Fibroblast of pulmonary artery (primary cell): ENCODE data around the gene GOSR1.
"Not testable (repeated sequence)": the region's sequence is repeated elsewhere in the genome, so short reads cannot be mapped to it uniquely, and the experiment has no call there.

ENCODE experiments used
- DNase-seq: peaks from one replicate; pipeline ENCODE4 v3.0.0-alpha.2; 2010; ENCODE audit warnings: low read depth
- H3K4me3 ChIP-seq: replicated peaks from 2 replicates; pipeline ENCODE4 v1.5.1; 2011; ENCODE audit warnings: low read depth, mild to moderate bottlenecking, control low read depth, low read length, moderate library complexity
- TF ChIP-seq, protein P1 (sequence below): IDR thresholded peaks from 2 replicates; pipeline ENCODE4 v1.5.1; 2011; ENCODE audit warnings: mild to moderate bottlenecking, control low read depth, low read length, inconsistent platforms; ENCODE audit errors: missing control alignments

Gene GOSR1

DNA sequence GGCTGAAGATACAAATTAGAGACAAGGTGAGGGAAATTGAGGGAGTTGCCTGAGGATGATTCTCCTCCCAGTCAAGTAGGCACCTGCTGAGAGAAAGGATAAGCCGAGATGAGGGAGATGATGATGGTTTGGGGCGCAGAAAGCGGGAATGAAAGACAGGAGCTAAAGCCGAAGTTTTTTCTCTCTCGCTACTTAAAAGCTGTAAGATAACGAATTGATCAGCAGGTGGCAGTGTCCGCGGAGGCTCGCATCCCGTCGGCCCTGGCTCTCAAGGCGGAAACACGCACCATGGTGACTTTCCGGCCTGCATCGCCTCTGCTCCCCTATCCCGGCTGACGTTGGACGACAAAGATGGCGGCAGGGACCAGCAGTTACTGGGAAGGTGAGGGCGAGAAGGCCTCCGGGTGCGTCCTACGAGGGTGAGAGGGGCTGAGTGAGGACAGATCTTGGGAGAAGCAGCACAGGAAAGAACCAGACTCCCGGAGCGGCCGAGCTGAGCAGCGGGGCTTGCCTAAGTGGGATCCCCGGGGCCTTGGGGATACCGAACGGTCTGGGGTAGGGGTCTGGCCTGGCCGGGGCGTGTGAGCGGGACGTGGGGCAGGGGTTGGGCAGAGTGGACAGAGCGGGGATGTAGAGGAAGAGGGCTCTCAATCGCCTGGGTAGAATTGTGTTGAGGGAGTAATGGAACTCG lies at the start of gene GOSR1:
Gene GOSR1, plus strand, starts transcription at position 326 of the 691 bp plus-strand sequence. Its CDS starts 26 bp downstream, at position 352.
- DNase-seq, result peak; percentile 97
- TF ChIP-seq, protein P1, sequence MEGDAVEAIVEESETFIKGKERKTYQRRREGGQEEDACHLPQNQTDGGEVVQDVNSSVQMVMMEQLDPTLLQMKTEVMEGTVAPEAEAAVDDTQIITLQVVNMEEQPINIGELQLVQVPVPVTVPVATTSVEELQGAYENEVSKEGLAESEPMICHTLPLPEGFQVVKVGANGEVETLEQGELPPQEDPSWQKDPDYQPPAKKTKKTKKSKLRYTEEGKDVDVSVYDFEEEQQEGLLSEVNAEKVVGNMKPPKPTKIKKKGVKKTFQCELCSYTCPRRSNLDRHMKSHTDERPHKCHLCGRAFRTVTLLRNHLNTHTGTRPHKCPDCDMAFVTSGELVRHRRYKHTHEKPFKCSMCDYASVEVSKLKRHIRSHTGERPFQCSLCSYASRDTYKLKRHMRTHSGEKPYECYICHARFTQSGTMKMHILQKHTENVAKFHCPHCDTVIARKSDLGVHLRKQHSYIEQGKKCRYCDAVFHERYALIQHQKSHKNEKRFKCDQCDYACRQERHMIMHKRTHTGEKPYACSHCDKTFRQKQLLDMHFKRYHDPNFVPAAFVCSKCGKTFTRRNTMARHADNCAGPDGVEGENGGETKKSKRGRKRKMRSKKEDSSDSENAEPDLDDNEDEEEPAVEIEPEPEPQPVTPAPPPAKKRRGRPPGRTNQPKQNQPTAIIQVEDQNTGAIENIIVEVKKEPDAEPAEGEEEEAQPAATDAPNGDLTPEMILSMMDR, result peak; percentile 70
- H3K4me3 ChIP-seq, result peak within 1 kb of the TSS; percentile 88

DNA sequence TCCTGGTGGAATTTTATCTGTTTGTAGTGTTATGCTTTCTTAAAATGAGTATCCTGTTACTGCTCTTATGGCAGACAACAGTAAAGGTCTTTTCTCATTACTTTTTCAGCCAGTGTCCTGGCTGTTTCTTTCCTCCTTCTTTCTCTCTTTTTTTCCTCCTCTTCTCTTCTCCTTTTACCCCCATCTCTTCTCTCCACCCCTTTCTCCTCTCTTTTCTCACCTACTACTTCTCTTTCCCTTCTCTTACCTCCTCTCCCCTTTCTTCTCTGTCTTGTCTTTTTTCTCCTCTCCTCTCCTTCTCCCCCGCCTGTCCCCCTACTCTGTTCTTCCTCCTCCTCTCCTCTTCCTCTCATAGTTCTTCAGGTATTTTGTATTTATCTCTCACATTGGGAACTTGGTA lies 49.6 kb upstream of the GOSR1 start:
- no peak overlapping the region for H3K4me3 ChIP-seq
- TF ChIP-seq, protein P1, result no peak
- DNase-seq, result no peak

DNA sequence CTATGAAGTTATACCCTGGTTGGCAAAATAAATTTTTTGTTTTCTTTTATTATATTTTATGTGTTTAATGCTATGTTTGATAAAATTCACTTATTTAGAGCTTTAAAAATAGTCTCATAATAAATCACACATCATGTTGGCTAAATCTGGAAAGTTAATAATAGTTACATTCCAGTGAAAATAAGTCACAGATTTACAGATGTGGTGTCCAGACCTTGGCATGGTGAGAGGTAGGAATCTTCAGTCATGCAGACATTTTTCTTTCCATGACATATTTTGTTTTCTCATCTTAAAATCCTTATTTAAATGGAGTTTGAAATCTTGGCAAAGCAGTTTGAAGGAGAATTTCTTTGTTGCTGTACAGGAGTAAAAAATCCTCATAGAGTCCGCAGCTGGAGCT lies 48.1 kb upstream of the GOSR1 start:
- no peak overlapping the region for H3K4me3 ChIP-seq
- DNase-seq, result peak; percentile 50
- TF ChIP-seq, protein P1, result no peak

DNA sequence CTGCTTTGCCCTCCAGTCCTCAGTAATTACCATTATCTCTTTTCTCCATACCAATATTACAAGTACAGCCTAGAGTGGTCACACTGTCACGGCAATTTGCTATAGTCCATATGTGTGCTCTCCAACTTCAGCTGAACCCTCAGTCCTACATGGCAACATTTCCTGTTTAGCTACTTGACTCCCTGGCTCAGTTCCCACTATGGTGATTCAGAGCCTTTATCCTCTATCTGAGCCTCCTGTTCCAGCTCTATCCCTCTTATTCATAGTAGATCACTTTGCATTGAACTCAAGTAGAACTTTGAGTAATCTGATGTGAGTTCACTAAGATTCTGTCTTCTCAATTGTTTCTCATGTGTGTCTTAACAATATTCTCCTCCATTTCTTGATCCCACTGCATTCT lies 43.7 kb upstream of the GOSR1 start:
- peak; percentile 97 for DNase-seq
- TF ChIP-seq, protein P1, result no peak
- H3K4me3 ChIP-seq, result no peak overlapping the region

DNA sequence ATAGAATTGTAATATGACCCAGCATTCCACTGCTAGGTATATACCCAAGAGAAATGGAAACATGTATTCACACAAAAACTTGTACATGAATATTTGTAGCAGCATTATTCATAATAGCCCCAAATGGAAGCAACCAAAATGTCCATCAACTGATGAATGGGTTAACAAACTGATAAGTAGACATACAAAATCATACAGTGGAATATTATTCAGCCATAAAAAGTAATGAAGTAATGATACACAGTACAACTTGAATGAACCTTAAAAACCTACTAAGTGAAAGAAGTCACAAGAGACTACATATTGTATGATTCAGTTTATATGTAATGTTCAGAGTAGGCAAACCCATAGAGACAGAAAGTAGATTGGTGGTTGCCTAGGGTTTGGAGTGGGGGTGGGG lies 40.5 kb upstream of the GOSR1 start:
- TF ChIP-seq, protein P1, result no peak
- H3K4me3 ChIP-seq, result no peak overlapping the region
- no peak for DNase-seq

DNA sequence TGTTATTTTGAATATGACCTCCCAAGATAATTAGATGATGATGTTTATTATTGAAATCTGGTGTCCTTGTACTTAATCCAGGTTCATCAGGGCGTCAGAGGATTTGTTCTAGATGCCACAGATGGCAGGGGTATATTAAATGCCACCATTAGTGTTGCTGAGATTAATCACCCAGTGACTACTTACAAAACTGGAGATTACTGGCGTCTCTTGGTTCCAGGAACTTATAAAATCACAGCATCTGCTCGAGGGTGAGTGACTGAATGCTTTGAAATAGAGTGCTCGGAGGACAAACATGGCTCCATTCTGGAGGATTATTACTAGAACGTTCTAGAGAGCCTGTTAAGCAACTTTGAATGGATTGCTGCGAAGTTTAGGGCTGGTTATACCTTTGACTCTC lies 33.5 kb upstream of the GOSR1 start:
- TF ChIP-seq, protein P1, result no peak
- DNase-seq, result no peak
- H3K4me3 ChIP-seq, result no peak overlapping the region

DNA sequence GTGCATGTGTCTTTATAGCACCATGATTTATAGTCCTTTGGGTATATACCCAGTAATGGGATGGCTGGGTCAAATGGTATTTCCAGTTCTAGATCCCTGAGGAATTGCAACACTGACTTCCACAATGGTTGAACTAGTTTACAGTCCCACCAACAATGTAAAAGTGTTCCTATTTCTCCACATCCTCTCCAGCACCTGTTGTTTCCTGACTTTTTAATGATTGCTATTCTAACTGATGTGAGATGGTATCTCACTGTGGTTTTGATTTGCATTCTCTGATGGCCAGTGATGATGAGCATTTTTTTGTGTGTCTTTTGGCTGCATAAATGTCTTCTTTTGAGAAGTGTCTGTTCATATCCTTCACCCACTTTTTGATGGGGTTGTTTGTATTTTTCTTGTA lies 30.6 kb upstream of the GOSR1 start:
- not testable (repeated sequence) for H3K4me3 ChIP-seq, DNase-seq
